AG04450 (cell line): ENCODE results near the gene FOXO6. TPM values are rescaled to one million over a fixed set of nuclear protein-coding genes. Genes with fewer than 3 reads are reported as not detected.

ENCODE experiments used
- CTCF ChIA-PET: fragments of 300-600, 350-600 bp; formaldehyde crosslinking; extraction: SDS; loops from one replicate; lab custom pipeline; 2022; ENCODE audit warnings: antibody characterized with exemption, inconsistent platforms; lab: Charles Lee
- POLR2A ChIA-PET: fragments of 350-600 bp; formaldehyde crosslinking; extraction: SDS; loops from one replicate; lab custom pipeline; 2021; ENCODE audit warnings: antibody characterized with exemption, inconsistent platforms; lab: Yijun Ruan, JAX
- DNase-seq: peaks from one replicate; pipeline ENCODE4 v3.0.0-alpha.2; 2011; ENCODE audit warnings: low read depth, low spot score
- H3K27ac ChIP-seq: one replicate; pipeline ENCODE4 v1.5.1; 2012; ENCODE audit warnings: low read depth, low read length, control low read depth
- H3K27me3 ChIP-seq: one replicate; pipeline ENCODE4 v1.6.0; 2012; ENCODE audit warnings: low read length; ENCODE audit not compliant: control insufficient read depth, insufficient read depth
- H3K4me3 ChIP-seq: 2 replicates; pipeline ENCODE4 v1.5.1; 2011; ENCODE audit warnings: mild to moderate bottlenecking, low read depth, low read length, control low read depth
- H3K9me3 ChIP-seq: 2 replicates; pipeline ENCODE4 v1.5.1; 2012; ENCODE audit warnings: low read length; ENCODE audit not compliant: control insufficient read depth, insufficient read depth
- polyA plus RNA-seq: library from polyadenylated mRNA; depleted of rRNA; stranded (reverse); fragments of >200 nt; gene quantifications from 2 replicates; pipeline ENCODE4 v1.2.3, GENCODE V29; 2011
- TF ChIP-seq, protein P1 (sequence below): IDR thresholded peaks from 2 replicates; pipeline ENCODE4 v1.5.1; 2011; ENCODE audit warnings: low read depth, low read length, control low read depth, inconsistent platforms

FOXO6 gene
- polyA plus RNA-seq, 1 experiment: not detected

DNA sequence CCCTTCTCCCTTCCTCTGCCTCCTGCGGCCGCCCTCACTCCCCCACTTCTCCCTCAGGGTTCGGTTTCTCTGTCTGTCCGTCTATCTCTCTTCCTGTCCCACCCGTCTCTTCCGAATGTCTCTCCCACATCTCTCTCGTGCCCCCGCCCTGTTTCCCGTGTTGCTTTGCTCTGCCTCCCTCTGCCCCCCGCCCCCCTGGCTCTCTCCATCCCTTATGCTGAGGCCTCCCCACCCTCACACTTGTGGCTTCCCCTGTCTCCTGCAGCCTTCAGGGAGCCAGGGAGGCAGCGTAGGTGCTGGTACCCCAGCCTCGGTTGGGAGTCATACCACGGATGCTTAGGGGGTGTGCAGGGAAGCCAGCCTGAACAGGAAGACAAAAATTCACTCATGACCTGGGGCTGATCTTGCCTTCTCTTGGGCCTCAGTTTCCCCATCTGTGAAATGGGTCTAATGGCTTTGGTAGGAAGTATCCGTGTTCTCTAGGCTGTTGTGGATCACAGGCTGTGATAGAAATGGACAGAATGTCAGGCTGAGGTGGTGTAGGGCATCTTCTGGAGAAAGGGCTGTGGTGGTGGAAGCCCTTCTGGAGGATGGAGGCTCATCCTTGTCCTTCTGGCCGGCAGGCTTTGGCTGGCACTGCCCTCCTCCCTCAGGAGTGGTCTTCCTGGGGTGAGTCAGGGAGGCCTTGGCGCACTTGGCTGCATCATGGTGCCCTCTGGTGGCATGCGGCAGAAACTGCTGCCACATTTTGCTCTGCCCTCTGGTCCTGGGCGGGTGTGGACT is 55.5 kb downstream of the FOXO6 start:
- Histone ChIP-seq H3K4me3 (no peak overlapping the region), H3K9me3 (no peaks in the 10 kb centered on the region; the same call in 1 of the 2 replicates), H3K27me3 (peaks cover 21% of the 10 kb centered on the region), H3K27ac (no peak overlapping the region)
- TF ChIP-seq, protein P1, sequence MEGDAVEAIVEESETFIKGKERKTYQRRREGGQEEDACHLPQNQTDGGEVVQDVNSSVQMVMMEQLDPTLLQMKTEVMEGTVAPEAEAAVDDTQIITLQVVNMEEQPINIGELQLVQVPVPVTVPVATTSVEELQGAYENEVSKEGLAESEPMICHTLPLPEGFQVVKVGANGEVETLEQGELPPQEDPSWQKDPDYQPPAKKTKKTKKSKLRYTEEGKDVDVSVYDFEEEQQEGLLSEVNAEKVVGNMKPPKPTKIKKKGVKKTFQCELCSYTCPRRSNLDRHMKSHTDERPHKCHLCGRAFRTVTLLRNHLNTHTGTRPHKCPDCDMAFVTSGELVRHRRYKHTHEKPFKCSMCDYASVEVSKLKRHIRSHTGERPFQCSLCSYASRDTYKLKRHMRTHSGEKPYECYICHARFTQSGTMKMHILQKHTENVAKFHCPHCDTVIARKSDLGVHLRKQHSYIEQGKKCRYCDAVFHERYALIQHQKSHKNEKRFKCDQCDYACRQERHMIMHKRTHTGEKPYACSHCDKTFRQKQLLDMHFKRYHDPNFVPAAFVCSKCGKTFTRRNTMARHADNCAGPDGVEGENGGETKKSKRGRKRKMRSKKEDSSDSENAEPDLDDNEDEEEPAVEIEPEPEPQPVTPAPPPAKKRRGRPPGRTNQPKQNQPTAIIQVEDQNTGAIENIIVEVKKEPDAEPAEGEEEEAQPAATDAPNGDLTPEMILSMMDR: peak; percentile 94
- peak; percentile 36 for DNase-seq
- CTCF ChIA-PET: interaction anchor here (0.6 to 6.4 kb wide), 38 partner anchors 9 to 378 kb away, joined by 3 to 82 read pairs (median 5); partner anchors contain the start of gene FOXO6
- POLR2A ChIA-PET: no interaction called here

DNA sequence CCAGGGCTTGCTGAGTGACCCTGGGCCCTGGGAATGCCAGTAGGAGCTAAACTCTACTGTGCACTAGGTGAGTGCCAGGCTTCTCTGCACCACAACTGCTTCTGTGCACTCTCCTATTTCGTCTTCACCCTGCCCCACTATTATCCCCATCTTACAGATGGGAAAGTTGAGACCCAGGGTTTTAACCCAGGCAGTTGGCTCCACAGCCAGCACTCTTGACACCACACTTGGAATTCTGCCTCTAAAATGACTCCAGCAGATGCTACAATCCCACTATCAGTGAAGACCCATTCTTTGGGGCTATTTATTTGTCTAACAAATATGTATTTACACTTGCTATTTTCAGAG is 56.1 kb downstream of the FOXO6 start:
- H3K27me3 ChIP-seq: peaks cover 18% of the 10 kb centered on the region
- no peaks in the 10 kb centered on the region for H3K9me3 ChIP-seq
- H3K4me3 ChIP-seq: no peak overlapping the region
- ChIA-PET CTCF (interaction anchor here (0.6 to 6.4 kb wide), 39 partner anchors 10 to 379 kb away, joined by 3 to 82 read pairs (median 5); partner anchors contain the start of gene FOXO6), POLR2A (interaction anchor here (0.6 to 0.7 kb wide), 2 partner anchors 55 to 438 kb away, joined by 3 to 4 read pairs; no protein-coding TSS in a partner anchor)
- no peak overlapping the region for H3K27ac ChIP-seq
- DNase-seq: no peak
- TF ChIP-seq, protein P1: no peak

DNA sequence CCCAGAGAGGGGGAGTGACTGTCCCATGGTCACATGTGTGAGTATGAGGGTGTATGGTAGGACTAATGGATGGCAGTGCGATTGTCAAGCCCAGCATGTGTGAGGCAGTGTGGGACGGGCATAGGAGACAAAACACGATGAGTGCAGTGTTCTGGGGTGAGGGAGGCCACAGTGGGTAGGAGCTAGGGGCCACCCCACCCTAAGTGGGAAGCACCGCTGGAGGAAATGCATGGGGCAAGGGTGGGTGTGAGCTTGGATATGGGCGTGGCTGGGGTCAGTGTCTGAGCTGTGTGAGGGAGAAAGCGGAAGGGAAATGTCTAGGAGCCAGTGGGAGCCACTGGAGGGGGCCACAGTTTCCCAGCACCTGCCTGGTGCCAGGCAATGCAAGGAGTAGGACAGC is 56.5 kb downstream of the FOXO6 start:
- Histone ChIP-seq H3K9me3 (no peaks in the 10 kb centered on the region), H3K27ac (no peak overlapping the region), H3K27me3 (peaks cover 15% of the 10 kb centered on the region), H3K4me3 (no peak overlapping the region)
- CTCF ChIA-PET: interaction anchor here (0.6 to 6.4 kb wide), 41 partner anchors 10 to 379 kb away, joined by 3 to 82 read pairs (median 5); partner anchors contain the start of gene FOXO6
- POLR2A ChIA-PET: interaction anchor here (0.6 to 0.7 kb wide), 2 partner anchors 56 to 438 kb away, joined by 3 to 4 read pairs; no protein-coding TSS in a partner anchor
- TF ChIP-seq, protein P1: no peak
- no peak for DNase-seq

DNA sequence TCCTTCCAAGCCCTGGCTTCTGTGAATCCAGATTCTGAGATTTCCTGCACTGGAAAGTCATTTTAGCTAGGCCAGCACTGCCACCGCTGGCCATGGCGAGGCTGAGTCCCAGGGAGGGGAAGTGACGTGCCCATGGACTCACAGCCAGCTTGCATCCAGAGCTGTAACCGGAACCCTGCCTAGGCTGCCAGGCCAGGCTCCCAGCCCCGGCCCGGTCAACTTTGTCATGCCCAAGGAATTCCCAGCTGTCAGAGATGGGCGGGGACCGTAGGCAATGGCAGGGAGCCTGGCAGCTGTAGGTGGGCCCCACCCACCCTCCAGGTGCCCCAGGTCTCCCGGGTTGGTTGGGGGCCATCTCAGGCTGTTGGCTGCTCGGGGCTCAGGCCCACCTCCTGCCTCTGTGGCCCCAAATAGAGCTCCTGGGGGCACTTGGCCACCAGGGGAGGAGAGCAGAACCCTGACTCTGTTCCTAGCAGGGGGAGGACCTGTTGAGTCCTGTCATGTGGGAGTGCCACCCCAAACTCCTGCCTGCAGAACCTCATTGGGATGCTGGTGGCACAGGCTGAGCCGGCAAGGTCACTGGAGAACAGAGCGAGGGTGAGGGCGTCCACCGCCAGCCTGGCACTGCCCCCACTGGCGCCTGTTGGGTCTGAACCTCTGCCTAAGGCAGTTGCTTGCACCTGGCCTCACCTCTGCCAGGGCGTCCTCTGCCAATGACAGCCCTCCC is 57.8 kb downstream of the FOXO6 start:
- peak overlapping the region; percentile 52 for H3K27ac ChIP-seq
- H3K27me3 ChIP-seq: peaks cover 14% of the 10 kb centered on the region
- POLR2A ChIA-PET: no interaction called here
- DNase-seq: peak; percentile 65
- no peaks in the 10 kb centered on the region; the same call in 1 of the 2 replicates for H3K9me3 ChIP-seq
- CTCF ChIA-PET: interaction anchor here (1.0 to 6.4 kb wide), 8 partner anchors 14 to 152 kb away, joined by 3 to 82 read pairs (median 16); no protein-coding TSS in a partner anchor
- H3K4me3 ChIP-seq: no peak overlapping the region
- TF ChIP-seq, protein P1: no peak
